A673 (cell line): ENCODE data around the gene TRPV2.

Source experiments
- CTCF ChIP-seq: fragments of 300-800, 200-600 bp; sonication (generic); conservative IDR thresholded peaks from 2 replicates; pipeline ENCODE4 v1.5.1; 2017; ENCODE audit warnings: low read depth, mild to moderate bottlenecking, antibody characterized with exemption, low read length, moderate library complexity, mixed read lengths
- EZH2 ChIP-seq: fragments of 200-600 bp; sonication (generic); IDR thresholded peaks from 2 replicates; pipeline ENCODE4 v1.6.1; 2017; ENCODE audit warnings: borderline replicate concordance, low read depth, mild to moderate bottlenecking, mixed read lengths, antibody characterized with exemption, low read length; ENCODE audit not compliant: poor library complexity, severe bottlenecking

DNA sequence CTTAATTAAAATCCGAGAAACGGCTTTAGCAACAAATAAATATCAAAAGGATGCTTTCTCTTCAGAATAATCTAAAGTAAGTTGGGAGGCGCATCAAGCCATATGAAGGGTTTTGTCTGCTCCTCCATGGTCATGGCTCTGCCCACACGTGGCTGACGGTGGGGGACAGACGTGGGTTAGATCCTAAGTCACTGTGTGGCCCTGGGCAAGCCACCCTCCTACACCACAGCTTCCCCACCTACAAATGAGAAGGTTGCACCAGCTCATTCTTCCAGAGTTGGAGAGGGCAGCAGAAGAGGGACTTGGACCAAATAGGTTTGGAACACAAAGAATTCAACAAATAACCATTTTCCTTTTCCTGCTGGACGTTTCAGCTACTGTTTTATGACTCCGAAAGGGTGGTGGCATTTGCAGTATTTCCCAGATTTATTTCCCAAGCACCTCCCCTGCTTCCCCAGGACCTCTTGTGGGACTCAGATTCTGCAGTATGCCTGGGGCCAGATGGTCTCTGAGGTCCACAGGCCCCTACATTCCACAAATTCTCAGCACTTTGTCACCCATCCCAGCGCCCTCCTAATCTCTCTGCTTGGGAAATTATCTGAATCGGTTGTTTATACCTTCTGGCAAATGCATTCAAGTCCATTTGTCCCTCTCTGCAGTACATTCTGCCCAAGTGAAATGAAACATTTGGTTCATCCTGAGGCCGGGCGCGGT lies 58.8 kb downstream of the TRPV2 start:
- TF ChIP-seq CTCF (no peak), EZH2 (no peak)
